K562 (cell line): ENCODE results near the gene SHC1. TPM values are rescaled to one million over a fixed set of nuclear protein-coding genes. Genes with fewer than 3 reads are reported as not detected.
A peak's percentile ranks its signal among the peaks of the same experiment; 100 is the strongest.

Experiments used
- COPS2 ChIP-seq: fragments of 450-650 bp; conservative IDR thresholded peaks from 2 replicates; pipeline ENCODE4 v1.6.1; 2016; ENCODE audit warnings: mild to moderate bottlenecking, moderate library complexity
- GTF2E2 ChIP-seq: fragments of 200-800 bp; sonication (Bioruptor generic); IDR thresholded peaks from 2 replicates; pipeline ENCODE4 v1.6.1; 2016; ENCODE audit warnings: missing genetic modification characterization, missing compliant biosample characterization
- NCOA4 ChIP-seq: fragments of 450-650 bp; IDR thresholded peaks from 2 replicates; pipeline ENCODE4 v1.6.1; 2018; ENCODE audit warnings: mild to moderate bottlenecking; ENCODE audit not compliant: partially characterized antibody
- NCOR1 ChIP-seq: fragments of 450-650 bp; IDR thresholded peaks from 2 replicates; pipeline ENCODE4 v1.6.1; 2016; ENCODE audit warnings: mild to moderate bottlenecking, moderate library complexity
- NFE2 ChIP-seq: IDR thresholded peaks from 2 replicates; pipeline ENCODE4 v1.6.1; 2014; ENCODE audit warnings: antibody characterized with exemption, low read depth
- POLR2G ChIP-seq: fragments of 200-400 bp; formaldehyde crosslinking; IDR thresholded peaks from 2 replicates; pipeline ENCODE4 v1.6.1; 2017; ENCODE audit warnings: low read depth, mild to moderate bottlenecking, antibody characterized with exemption, low read length, moderate library complexity
- REST ChIP-seq, 2 experiments: fragments of 450-650 bp; formaldehyde crosslinking in 1 of 2; IDR thresholded peaks; 2 replicates each; pipeline versions ENCODE4 v1.4.0 to v1.6.1; 2014 to 2020; ENCODE audit warnings: mild to moderate bottlenecking in 2 of 2, borderline replicate concordance in 1 of 2, low read depth in 1 of 2
- SIRT6 ChIP-seq: IDR thresholded peaks from one replicate; pipeline ENCODE4 v1.6.1; 2012; ENCODE audit warnings: low read depth, mild to moderate bottlenecking, control low read depth, inconsistent platforms, low read length, moderate library complexity
- ZBTB7A ChIP-seq: IDR thresholded peaks from 2 replicates; pipeline ENCODE4 v1.6.1; 2011; ENCODE audit warnings: low read depth, mild to moderate bottlenecking, low read length, moderate library complexity, borderline replicate concordance; ENCODE audit not compliant: control insufficient read depth
- ZFPM2 ChIP-seq: fragments of 250-450 bp; sonication (Bioruptor Pico); IDR thresholded peaks from 2 replicates; pipeline ENCODE4 v1.5.1; 2022; ENCODE audit warnings: mild to moderate bottlenecking
- ZNF407 ChIP-seq: fragments of 450-650 bp; IDR thresholded peaks from 2 replicates; pipeline ENCODE4 v1.6.1; 2016; ENCODE audit warnings: low read depth
- ZNF780A ChIP-seq: fragments of 250-450 bp; sonication (Bioruptor Pico); IDR thresholded peaks from 2 replicates; pipeline ENCODE4 v1.5.0; 2021; ENCODE audit warnings: mild to moderate bottlenecking
- polyA plus RNA-seq, 8 experiments: library from polyadenylated mRNA; depleted of rRNA in 4 of 8; stranded (reverse) in 5 of 8; unstranded in 3 of 8; fragments of >200 nt; fragmentation: Nextera tagmentation in 2 of 8; fragmentation: Illumina TruSeq in 1 of 8; extraction: Ambion mirVana in 2 of 8; extraction: Trizol in 1 of 8; gene quantifications; 2 replicates each; pipeline versions ENCODE4 v1.2.1 to v1.2.3, GENCODE V29; 2011 to 2014; ENCODE audit warnings: inconsistent platforms in 1 of 8, missing spikeins in 1 of 8
- total RNA-seq, 7 experiments: library from RNA; depleted of rRNA in 6 of 7; stranded (reverse); fragments of >200 nt in 6 of 7; fragmentation: Illumina TruSeq in 2 of 7; extraction: Trizol in 2 of 7; gene quantifications; 2 replicates each; pipeline versions ENCODE4 v1.2.1 to v1.2.3, GENCODE V29; 2011 to 2021; ENCODE audit warnings: low replicate concordance in 1 of 7

Gene SHC1
- total and polyA plus RNA-seq, 9 of the 15 experiments (the other 6 are each of a cell fraction or from before 2014, with no cell fraction given): 4.1 to 113 (median 51.9) TPM

- TF ChIP-seq ZNF407 (no peak), GTF2E2 (no peak), POLR2G (peak; percentile 82), NCOR1 (no peak), NFE2 (peak; percentile 91), REST (IDR thresholded peaks at IDR 0.05; ENCODE audit: borderline replicate concordance) (peak; percentile 56), REST (CRISPR knock-in tag; IDR thresholded peaks at IDR 0.05; ENCODE audit: low read depth) (no peak), NCOA4 (no peak), SIRT6 (no peak), COPS2 (no peak), ZNF780A (CRISPR knock-in tag) (no peak), ZBTB7A (peak; percentile 97), ZFPM2 (CRISPR knock-in tag) (no peak)
These were observed at the start of gene SHC1 (continued) for GRCh38 chr1:154970631-154971340.
